ENCODE data around the gene EIF4G3.

The EIF4G3 gene

GRCh38 chr1:20997602-20998224, 179.0 kb downstream of the EIF4G3 start:
- Histone ChIP-seq H4K20me1 (ENCODE audit: control insufficient read depth, insufficient read depth, low read depth, low read length) (no peaks in the 10 kb centered on the region), H3K27me3 (ENCODE audit: control insufficient read depth, low read length) (no peaks in the 10 kb centered on the region), H3K4me1 (ENCODE audit: control insufficient read depth, low read length) (peaks cover 18% of the 10 kb centered on the region), H3K4me2 (ENCODE audit: low read length) (peak overlapping the region; percentile 15; the same call in 1 of the 2 replicates), H3K9me2 (replicated peaks; ENCODE audit: control insufficient read depth, low read length) (no peaks in the 10 kb centered on the region), H3K4me3 (ENCODE audit: low read length) (no peak overlapping the region), H3K27ac (ENCODE audit: low read depth, low read length) (no peak overlapping the region), H3F3A (ENCODE audit: control insufficient read depth, insufficient read depth) (no peaks in the 10 kb centered on the region), H3K36me3 (ENCODE audit: control insufficient read depth, low read length) (no peaks in the 10 kb centered on the region), H3K79me2 (ENCODE audit: control insufficient read depth, low read length) (no peaks in the 10 kb centered on the region), H3K9me3 (ENCODE audit: control insufficient read depth, insufficient read depth, low read length) (no peaks in the 10 kb centered on the region)
- TF ChIP-seq CTCF (IDR thresholded peaks at IDR 0.05; ENCODE audit: low read depth, low read length, poor library complexity, severe bottlenecking), result no peak
- no peak for TF ChIP-seq EZH2phosphoT487 (IDR thresholded peaks at IDR 0.05; ENCODE audit: borderline replicate concordance, low read length)

- peaks cover 18% of the 10 kb centered on the region for H3K4me1 ChIP-seq (ENCODE audit: control insufficient read depth, low read length)
- no peak overlapping the region for H3K4me2 ChIP-seq (ENCODE audit: low read length)
- no peaks in the 10 kb centered on the region for H3K36me3 ChIP-seq (ENCODE audit: control insufficient read depth, low read length)
- no peaks in the 10 kb centered on the region for H3F3A ChIP-seq (ENCODE audit: control insufficient read depth, insufficient read depth)
- H4K20me1 ChIP-seq (ENCODE audit: control insufficient read depth, insufficient read depth, low read depth, low read length), result no peaks in the 10 kb centered on the region
- H3K9me2 ChIP-seq (replicated peaks; ENCODE audit: control insufficient read depth, low read length), result no peaks in the 10 kb centered on the region
- no peak overlapping the region for H3K27ac ChIP-seq (ENCODE audit: low read depth, low read length)
- no peak for TF ChIP-seq EZH2phosphoT487 (IDR thresholded peaks at IDR 0.05; ENCODE audit: borderline replicate concordance, low read length)
- TF ChIP-seq CTCF (IDR thresholded peaks at IDR 0.05; ENCODE audit: low read depth, low read length, poor library complexity, severe bottlenecking), result no peak
- no peaks in the 10 kb centered on the region for H3K27me3 ChIP-seq (ENCODE audit: control insufficient read depth, low read length)
- H3K4me3 ChIP-seq (ENCODE audit: low read length), result no peak overlapping the region
- H3K9me3 ChIP-seq (ENCODE audit: control insufficient read depth, insufficient read depth, low read length), result no peaks in the 10 kb centered on the region
- no peaks in the 10 kb centered on the region for H3K79me2 ChIP-seq (ENCODE audit: control insufficient read depth, low read length)
Measured at GRCh38 chr1:20996554-20996953, 180.1 kb downstream of the EIF4G3 start.

GRCh38 chr1:20993716-20994575, 182.8 kb downstream of the EIF4G3 start:
- no peak overlapping the region for H3K27ac ChIP-seq (ENCODE audit: low read depth, low read length)
- H4K20me1 ChIP-seq (ENCODE audit: control insufficient read depth, insufficient read depth, low read depth, low read length), result no peaks in the 10 kb centered on the region
- H3K36me3 ChIP-seq (ENCODE audit: control insufficient read depth, low read length), result no peaks in the 10 kb centered on the region
- H3K79me2 ChIP-seq (ENCODE audit: control insufficient read depth, low read length), result no peaks in the 10 kb centered on the region
- no peaks in the 10 kb centered on the region for H3K9me3 ChIP-seq (ENCODE audit: control insufficient read depth, insufficient read depth, low read length)
- H3K4me2 ChIP-seq (ENCODE audit: low read length), result no peak overlapping the region
- TF ChIP-seq CTCF (IDR thresholded peaks at IDR 0.05; ENCODE audit: low read depth, low read length, poor library complexity, severe bottlenecking) (no peak), EZH2phosphoT487 (IDR thresholded peaks at IDR 0.05; ENCODE audit: borderline replicate concordance, low read length) (no peak)
- no peaks in the 10 kb centered on the region for H3K27me3 ChIP-seq (ENCODE audit: control insufficient read depth, low read length)
- H3F3A ChIP-seq (ENCODE audit: control insufficient read depth, insufficient read depth), result no peaks in the 10 kb centered on the region
- no peaks in the 10 kb centered on the region for H3K9me2 ChIP-seq (replicated peaks; ENCODE audit: control insufficient read depth, low read length)
- peaks cover 15% of the 10 kb centered on the region for H3K4me1 ChIP-seq (ENCODE audit: control insufficient read depth, low read length)
- no peak overlapping the region for H3K4me3 ChIP-seq (ENCODE audit: low read length)
